NOMO-1 treated with DMSO at 0.1 percent for 48 hours (cell line): ENCODE results near the gene FYN.

ENCODE experiments used
- DNase-seq: peaks from one replicate; lab custom pipeline; 2025; ENCODE audit not compliant: unreplicated experiment; lab: John Stamatoyannopoulos, UW

The FYN gene

GRCh38 chr6:111884068-111884467 is 10.8 kb upstream of the FYN start:
- DNase-seq = no peak

- DNase-seq = no peak
Measured at GRCh38 chr6:111880181-111880888, 7.1 kb upstream of the FYN start.

- no peak for DNase-seq
Measured at GRCh38 chr6:111875741-111876140, 2.5 kb upstream of the FYN start.

GRCh38 chr6:111874025-111874415 is 768 bp upstream of the FYN start:
- peak; percentile 5 for DNase-seq

GRCh38 chr6:111872401-111873177 is 663 bp downstream of the FYN start:
- DNase-seq = peak; percentile 16

- DNase-seq = no peak
Measured at GRCh38 chr6:111871725-111872400, 1.4 kb downstream of the FYN start.

GRCh38 chr6:111871207-111871606 is 2.0 kb downstream of the FYN start:
- DNase-seq = peak; percentile 68

- DNase-seq = no peak
Measured at GRCh38 chr6:111870742-111871064, 2.5 kb downstream of the FYN start.

- DNase-seq = no peak
Measured at GRCh38 chr6:111870051-111870741, 3.1 kb downstream of the FYN start.

- DNase-seq = no peak
Measured at GRCh38 chr6:111866857-111867256, 6.4 kb downstream of the FYN start.

- DNase-seq = no peak
Measured at GRCh38 chr6:111865909-111866546, 7.2 kb downstream of the FYN start.

GRCh38 chr6:111865049-111865585 is 8.1 kb downstream of the FYN start:
- DNase-seq = no peak

GRCh38 chr6:111864138-111865048 is 8.9 kb downstream of the FYN start:
- DNase-seq = no peak

- DNase-seq = no peak
Measured at GRCh38 chr6:111862741-111863140, 10.5 kb downstream of the FYN start.

GRCh38 chr6:111862314-111862713 is 10.9 kb downstream of the FYN start:
- no peak for DNase-seq

GRCh38 chr6:111861431-111861885 is 11.8 kb downstream of the FYN start:
- no peak for DNase-seq

GRCh38 chr6:111858347-111858746 is 14.9 kb downstream of the FYN start:
- no peak for DNase-seq

GRCh38 chr6:111857674-111858337 is 15.4 kb downstream of the FYN start:
- no peak for DNase-seq

GRCh38 chr6:111855753-111856152 is 17.5 kb downstream of the FYN start:
- no peak for DNase-seq
